ENCODE measurements around the gene ACTN4.
A peak's percentile ranks its signal among the peaks of the same experiment; 100 is the strongest.
"Not testable (repeated sequence)": the region's sequence is repeated elsewhere in the genome, so short reads cannot be mapped to it uniquely, and the experiment has no call there.

Gene ACTN4

DNA sequence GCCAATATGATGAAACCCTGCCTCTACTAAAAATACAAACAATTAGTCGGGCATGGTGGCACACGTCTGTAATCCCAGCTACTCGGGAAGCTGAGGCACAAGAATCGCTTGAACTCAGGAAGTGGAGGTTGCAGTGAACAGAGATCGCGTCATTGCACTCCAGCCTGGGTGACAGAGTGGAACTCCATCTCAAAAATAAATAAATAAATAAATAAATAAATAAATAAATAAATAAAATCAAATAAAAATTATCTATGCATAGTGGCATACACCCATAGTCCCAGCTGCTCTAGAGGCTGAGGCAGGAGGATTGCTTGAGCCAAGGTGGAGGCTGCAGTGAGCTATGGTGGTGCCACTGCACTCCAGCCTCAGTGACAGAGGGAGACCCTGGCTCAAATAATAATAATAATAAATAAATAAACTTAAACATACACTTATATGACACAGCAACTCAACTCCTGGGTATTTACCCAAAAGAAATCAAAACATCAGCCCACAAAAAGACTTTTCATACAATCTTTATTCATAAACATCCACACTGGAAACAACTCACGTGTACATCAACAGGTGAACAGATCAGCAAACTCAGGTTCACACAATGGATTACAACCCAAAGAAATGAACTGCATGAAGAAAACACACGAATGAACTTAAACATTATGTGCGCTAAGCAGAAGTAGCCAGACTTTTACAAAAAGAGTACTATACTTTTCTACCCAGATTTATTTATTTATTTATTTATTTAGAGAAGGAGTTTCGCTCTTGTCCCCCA lies 119.0 kb downstream of the ACTN4 start:
- no peak for TF ChIP-seq CTCF (IDR thresholded peaks at IDR 0.05; ENCODE audit: extremely low read depth, missing control alignments)
- no peak for DNase-seq (ENCODE audit: low spot score)

DNA sequence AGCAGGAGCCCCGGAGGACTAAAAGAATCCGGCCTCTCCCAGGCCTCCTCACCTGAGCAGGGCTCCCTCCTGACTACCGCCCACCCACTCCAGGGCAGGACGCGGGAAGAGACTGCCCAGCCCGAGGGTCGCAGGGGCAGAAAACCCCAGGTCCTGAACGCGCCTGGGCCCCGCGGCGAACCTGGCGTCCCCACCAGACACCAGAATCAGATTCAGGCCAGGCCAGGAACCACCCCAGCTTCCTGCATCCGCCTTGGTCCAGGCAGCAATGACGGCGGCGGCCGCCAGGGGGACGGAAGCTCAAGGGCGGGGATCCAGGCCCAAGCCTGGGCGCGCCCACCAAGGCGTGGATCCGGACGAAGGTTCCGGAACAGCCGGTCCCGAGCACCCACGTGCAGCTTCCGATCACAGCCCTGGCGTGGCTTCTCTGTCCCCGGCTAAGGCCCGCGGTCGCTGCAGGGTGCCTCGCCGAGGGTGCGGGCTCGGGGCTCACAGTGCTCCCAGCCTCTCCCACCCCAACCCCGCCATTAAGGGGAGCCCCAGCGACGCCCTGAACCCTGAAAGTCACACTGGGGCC lies 122.3 kb downstream of the ACTN4 start:
- peak; percentile 81 for TF ChIP-seq CTCF (IDR thresholded peaks at IDR 0.05; ENCODE audit: extremely low read depth, missing control alignments)
- peak; percentile 93 for DNase-seq (ENCODE audit: low spot score)

- DNase-seq (ENCODE audit: low spot score): not testable (repeated sequence)
These were observed 122.9 kb downstream of the ACTN4 start for GRCh38 chr19:38770228-38770948.

DNA sequence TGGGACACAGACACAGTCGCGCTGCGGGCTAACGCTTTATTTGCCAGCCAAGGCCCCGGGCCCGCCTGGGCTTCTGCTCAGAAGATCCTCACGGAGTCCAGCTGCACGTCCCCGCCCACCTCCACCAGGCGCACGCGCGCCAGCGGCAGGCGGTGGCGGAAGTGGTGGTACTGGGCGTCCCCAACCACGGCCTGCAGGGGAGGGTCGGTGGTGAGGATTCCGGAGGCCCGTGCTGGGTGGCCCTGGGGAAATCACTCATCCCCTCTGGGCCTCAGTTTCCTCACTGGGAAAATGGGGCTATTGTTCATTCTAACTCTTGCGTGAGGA lies 123.5 kb downstream of the ACTN4 start:
- DNase-seq (ENCODE audit: low spot score): not testable (repeated sequence)

- DNase-seq (ENCODE audit: low spot score): not testable (repeated sequence)
These were observed 124.1 kb downstream of the ACTN4 start for GRCh38 chr19:38771569-38771968.

- no peak for DNase-seq (ENCODE audit: low spot score)
- no peak for TF ChIP-seq CTCF (IDR thresholded peaks at IDR 0.05; ENCODE audit: extremely low read depth, missing control alignments)
These were observed 126.2 kb downstream of the ACTN4 start, which contains the start of gene LGALS7 for GRCh38 chr19:38773469-38774177. Gene LGALS7, minus strand, starts transcription at chr19:38773517. Its CDS starts 25 bp downstream, at chr19:38773492.

GRCh38 chr19:38774181-38774950 lies 126.9 kb downstream of the ACTN4 start:
- TF ChIP-seq CTCF (IDR thresholded peaks at IDR 0.05; ENCODE audit: extremely low read depth, missing control alignments): no peak
- no peak for DNase-seq (ENCODE audit: low spot score)

GRCh38 chr19:38778733-38779132 lies 131.3 kb downstream of the ACTN4 start:
- DNase-seq (ENCODE audit: low spot score): no peak
- no peak for TF ChIP-seq CTCF (IDR thresholded peaks at IDR 0.05; ENCODE audit: extremely low read depth, missing control alignments)

Measured in GM20000 (cell line).